Stimulated activated CD4-positive, alpha-beta T cell treated with anti-CD3 and anti-CD28 coated beads, Interleukin-15, amount 100 ng/mL, for 1 hour (primary cell): Measurements from ENCODE around the gene OPRM1.
"Not testable (repeated sequence)": the region's sequence is repeated elsewhere in the genome, so short reads cannot be mapped to it uniquely, and the experiment has no call there.

Experiments
- DNase-seq, 2 donors: peaks; one replicate each; pipeline ENCODE4 v3.0.0-alpha.2; 2020; ENCODE audit warnings: low read depth in 1 of 2, low spot score in 1 of 2

OPRM1 gene

GRCh38 chr6:154140743-154141142 is 101.7 kb downstream of the OPRM1 start:
- no peak for DNase-seq

- no peak for DNase-seq
These were observed 104.7 kb downstream of the OPRM1 start for GRCh38 chr6:154143753-154144152.

- DNase-seq, result no peak
These were observed 115.4 kb downstream of the OPRM1 start for GRCh38 chr6:154154389-154154967.

GRCh38 chr6:154156135-154156896 is 117.3 kb downstream of the OPRM1 start:
- DNase-seq, result peak; percentile 33 to 39

DNA sequence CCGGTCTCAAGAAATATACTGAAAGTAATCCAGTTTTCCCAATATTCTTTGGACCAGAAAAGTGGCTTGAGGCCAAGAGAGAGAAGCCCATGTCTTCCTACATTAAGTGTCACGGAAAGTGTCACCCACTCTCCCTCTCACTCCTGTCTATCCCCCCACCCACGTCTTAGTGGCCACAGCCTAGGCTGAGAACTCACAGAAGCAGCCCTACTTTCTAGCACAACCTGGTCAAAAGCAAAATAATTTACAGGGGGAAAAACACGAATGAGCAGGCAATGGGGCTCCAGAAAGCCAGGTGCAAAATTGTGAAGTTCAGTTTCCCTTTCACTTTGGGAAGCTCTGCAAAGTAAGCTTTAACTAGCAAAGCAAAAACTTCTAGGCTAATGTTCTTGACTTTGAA is 118.0 kb downstream of the OPRM1 start:
- DNase-seq, result no peak

DNA sequence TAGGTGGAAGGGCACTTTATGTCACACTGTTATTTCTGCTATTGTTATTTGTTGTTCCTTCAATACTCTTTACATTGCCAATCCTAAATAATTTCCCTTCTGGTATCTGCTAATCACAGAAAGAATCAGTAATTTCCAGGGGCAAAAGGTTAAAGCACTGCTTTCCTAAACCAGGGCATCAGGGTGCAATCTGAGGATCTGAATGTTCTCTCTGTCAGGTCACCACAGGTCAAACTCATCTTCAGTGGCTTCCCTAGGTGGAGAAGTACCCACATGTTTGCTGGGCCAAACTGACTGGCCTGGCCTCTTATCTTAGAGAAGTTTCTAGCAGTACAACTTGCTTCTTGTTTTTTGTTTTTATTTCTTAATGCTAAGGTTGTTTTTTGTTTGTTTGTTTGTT is 118.7 kb downstream of the OPRM1 start:
- no peak for DNase-seq

DNA sequence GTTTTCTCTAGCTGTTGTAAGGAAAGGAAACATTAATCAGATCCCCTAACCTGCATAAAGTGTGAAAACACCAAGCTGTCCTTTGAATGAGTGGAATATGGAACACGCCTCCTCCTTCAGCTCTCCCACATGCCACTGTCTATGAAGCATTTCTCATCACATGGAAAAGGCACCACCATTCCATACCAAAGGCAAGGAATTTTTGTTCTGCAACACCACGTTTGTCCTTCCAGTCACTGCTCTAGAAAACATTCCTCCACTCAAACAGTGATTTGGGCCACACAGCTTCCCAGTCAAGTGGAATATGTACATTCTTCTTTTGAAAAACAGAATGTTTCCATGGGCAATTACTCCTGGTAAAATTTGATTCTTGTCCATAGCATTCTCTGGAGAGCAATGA is 120.1 kb downstream of the OPRM1 start:
- no peak for DNase-seq

- DNase-seq, result no peak
These were observed 122.6 kb downstream of the OPRM1 start for GRCh38 chr6:154161689-154162088.

DNA sequence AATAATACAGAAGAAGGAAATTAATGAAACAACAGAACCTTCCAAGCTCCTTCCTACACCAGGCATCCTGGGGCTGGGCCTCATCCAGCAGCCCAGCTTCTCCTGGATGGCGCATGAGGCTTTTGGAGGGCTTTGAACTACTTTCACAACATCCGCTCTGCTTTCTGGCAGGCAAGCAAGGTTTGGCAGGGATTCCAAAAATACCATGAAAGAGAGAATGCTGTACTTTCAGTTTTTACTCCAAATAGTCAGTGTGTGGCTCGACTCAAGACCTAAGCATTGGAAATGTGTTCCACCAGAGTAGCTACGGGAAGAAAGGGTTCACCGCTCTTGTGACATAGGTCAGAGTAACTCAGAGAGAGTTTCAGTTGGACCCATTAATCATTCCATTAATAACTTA is 125.4 kb downstream of the OPRM1 start:
- DNase-seq, result no peak

DNA sequence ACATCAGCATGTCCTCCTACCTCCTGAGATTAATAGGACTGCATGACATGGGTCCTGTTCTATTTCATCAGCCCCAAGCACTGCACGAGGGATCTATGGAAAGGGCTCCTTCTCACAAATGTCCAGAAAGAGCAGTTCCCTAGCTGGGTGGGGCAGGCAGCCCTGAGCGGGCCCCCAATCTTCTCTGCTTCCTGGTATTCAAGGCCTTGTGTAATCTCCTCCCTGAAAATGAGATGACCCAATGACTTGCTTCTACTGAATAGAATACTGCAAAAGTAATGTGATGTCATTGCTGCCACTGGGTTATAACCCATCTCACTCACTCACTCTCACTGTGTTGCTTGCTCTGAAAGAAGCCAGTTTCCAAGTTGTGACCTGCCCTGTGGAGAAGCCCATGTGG is 126.4 kb downstream of the OPRM1 start:
- no peak for DNase-seq

GRCh38 chr6:154166140-154166539 is 127.1 kb downstream of the OPRM1 start:
- no peak for DNase-seq

GRCh38 chr6:154167126-154167525 is 128.1 kb downstream of the OPRM1 start:
- no peak for DNase-seq

- DNase-seq, result no peak
These were observed 130.3 kb downstream of the OPRM1 start for GRCh38 chr6:154169193-154169847.

DNA sequence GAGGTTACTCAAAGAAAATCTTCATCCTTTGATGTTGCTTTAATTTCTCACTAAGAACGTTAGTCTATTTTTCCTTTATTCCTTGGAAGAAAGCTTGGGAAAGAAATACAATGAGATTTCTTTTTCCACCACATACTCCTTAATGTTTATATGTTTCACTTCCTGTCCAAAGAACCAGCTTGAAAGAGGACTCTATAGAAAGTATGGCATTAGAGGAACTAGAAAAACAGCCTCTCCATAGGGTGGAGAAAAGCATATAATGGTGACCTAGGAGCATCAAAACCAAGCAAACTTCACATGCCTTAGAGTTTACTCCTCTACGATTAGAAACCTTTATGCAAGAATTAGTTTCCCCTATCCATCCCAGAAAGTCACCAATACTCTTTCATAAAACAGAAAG is 131.1 kb downstream of the OPRM1 start:
- DNase-seq, result no peak

GRCh38 chr6:154172393-154172792 is 133.4 kb downstream of the OPRM1 start:
- DNase-seq, result not testable (repeated sequence)

GRCh38 chr6:154179434-154179833 is 140.4 kb downstream of the OPRM1 start:
- no peak for DNase-seq

DNA sequence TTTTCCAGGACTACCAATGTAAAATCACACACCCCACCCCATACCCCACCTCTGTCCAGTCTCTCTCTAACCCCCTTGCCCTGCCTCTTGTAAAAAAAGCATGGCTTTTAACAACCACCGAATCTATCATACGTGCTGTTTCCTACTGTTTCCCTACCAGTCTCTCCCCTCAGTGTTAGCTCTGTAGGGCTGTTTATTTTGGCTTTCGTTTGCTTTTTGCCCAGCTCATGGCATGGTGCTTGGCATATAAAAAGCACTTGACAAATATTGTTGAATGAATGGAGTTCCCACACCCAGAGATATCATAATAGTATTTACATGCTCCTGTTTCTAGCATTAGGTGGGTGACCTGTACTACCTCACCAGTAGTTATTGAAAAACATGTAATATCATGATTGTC is 148.2 kb downstream of the OPRM1 start:
- no peak for DNase-seq

DNA sequence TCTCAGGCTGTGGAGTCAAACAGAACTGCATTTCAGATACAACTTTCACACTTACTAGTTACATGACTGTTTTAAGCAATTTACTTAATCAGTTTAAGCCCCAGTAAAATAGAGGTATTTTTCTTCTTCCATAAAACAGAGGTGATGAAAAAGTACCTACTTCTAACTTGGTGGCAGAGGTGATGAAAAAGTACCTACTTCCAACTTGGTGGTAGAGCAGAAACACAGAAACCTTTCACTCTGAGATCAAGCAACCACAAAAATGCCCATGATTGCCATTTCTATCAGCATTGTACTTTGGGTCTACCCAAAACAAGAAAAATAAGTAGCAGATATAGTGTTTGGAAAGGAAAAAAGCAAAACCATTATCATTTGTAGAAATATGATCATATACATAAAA is 148.7 kb downstream of the OPRM1 start:
- DNase-seq, result no peak

GRCh38 chr6:154196333-154196885 is 157.4 kb downstream of the OPRM1 start:
- no peak for DNase-seq

GRCh38 chr6:154197196-154197860 is 158.3 kb downstream of the OPRM1 start:
- no peak for DNase-seq

DNA sequence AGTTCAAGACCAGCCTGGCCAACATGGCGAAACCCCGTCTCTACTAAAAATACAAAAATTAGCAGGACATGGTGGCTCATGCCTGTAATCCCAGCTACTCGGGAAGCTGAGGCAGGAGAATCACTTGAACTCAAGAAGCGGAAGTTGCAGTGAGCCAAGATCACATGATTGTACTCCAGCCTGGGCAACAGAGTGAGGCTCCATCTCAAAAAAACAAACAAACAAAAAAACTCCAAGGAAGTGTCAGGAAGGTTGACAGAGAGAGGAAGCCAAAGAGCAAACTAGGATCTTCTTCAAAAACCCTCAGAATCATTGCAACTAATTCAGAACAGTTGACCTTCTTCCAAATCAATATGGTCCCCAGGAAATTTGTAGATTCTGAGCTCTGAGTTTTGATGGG is 162.6 kb downstream of the OPRM1 start:
- DNase-seq, result not testable (repeated sequence)

DNA sequence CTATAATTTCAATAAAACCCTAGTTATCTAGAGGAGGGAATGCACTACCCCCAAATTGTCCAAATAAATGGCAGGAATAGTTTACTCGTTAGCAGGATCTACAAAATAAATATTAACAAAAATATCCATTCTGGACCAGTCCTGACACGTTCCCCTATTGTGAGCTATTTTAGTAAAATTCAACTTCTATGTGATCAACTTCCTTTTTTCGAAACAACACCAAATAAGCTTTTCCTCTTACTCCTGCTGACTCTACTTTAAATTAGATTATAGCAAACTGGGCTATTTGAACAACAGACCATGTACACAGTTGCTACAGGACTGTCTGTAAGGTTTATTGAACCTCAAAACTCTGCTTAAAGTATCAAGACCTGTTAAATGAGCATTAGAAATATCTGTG is 163.3 kb downstream of the OPRM1 start:
- no peak for DNase-seq
